Neural cell (in vitro differentiated cells): Measurements from ENCODE around the gene SPDYE1. TPM values are rescaled to one million over a fixed set of nuclear protein-coding genes. Genes with fewer than 3 reads are reported as not detected.
A peak's percentile ranks its signal among the peaks of the same experiment; 100 is the strongest.
"Not testable (repeated sequence)": the region's sequence is repeated elsewhere in the genome, so short reads cannot be mapped to it uniquely, and the experiment has no call there.

Experiments used
- H2AFZ ChIP-seq: fragments of 200-600, 300-800 bp; sonication (generic), shearing (Covaris generic); 2 replicates; pipeline ENCODE4 v1.6.0; 2014; ENCODE audit warnings: low read depth, mild to moderate bottlenecking, antibody characterized with exemption, low read length, moderate library complexity
- H3F3A ChIP-seq: fragments of 200-600 bp; shearing (Covaris generic); 2 replicates; pipeline ENCODE4 v1.6.1; 2016; ENCODE audit warnings: mild to moderate bottlenecking, moderate library complexity, mixed read lengths, antibody characterized with exemption, low read length; ENCODE audit not compliant: insufficient read depth, poor library complexity, severe bottlenecking
- H3K27ac ChIP-seq: fragments of 200-600, 300-800 bp; sonication (generic), shearing (Covaris generic); 2 replicates; pipeline ENCODE4 v1.5.1; 2014; ENCODE audit warnings: mild to moderate bottlenecking, low read length, moderate library complexity
- H3K27me3 ChIP-seq: fragments of 300-800, 200-600 bp; sonication (generic), shearing (Covaris generic); 2 replicates; pipeline ENCODE4 v1.6.0; 2014; ENCODE audit warnings: mild to moderate bottlenecking, low read depth, low read length, moderate library complexity; ENCODE audit not compliant: insufficient read depth
- H3K36me3 ChIP-seq: fragments of 300-800, 200-600 bp; sonication (generic), shearing (Covaris generic); 2 replicates; pipeline ENCODE4 v1.5.1; 2014; ENCODE audit warnings: mild to moderate bottlenecking, antibody characterized with exemption, low read length, moderate library complexity; ENCODE audit not compliant: insufficient read depth
- H3K4me2 ChIP-seq: fragments of 300-800, 200-600 bp; sonication (generic), shearing (Covaris generic); 2 replicates; pipeline ENCODE4 v1.6.0; 2014; ENCODE audit warnings: mild to moderate bottlenecking, low read length
- H3K4me3 ChIP-seq: fragments of 300-800, 200-600 bp; sonication (generic), shearing (Covaris generic); 2 replicates; pipeline ENCODE4 v1.5.1; 2014; ENCODE audit warnings: mild to moderate bottlenecking, low read length, moderate library complexity
- H3K79me2 ChIP-seq: fragments of 200-600 bp; shearing (Covaris generic); replicated peaks from 2 replicates; pipeline ENCODE4 v1.6.0; 2014; ENCODE audit warnings: mild to moderate bottlenecking, low read length, moderate library complexity; ENCODE audit not compliant: insufficient read depth
- H3K9ac ChIP-seq: fragments of 300-800, 200-600 bp; sonication (generic), shearing (Covaris generic); 2 replicates; pipeline ENCODE4 v1.6.1; 2016; ENCODE audit warnings: mild to moderate bottlenecking, low read length, mixed read lengths
- H3K9me2 ChIP-seq: fragments of 200-600 bp; shearing (Covaris generic); 2 replicates; pipeline ENCODE4 v1.6.1; 2016; ENCODE audit warnings: mild to moderate bottlenecking, low read length, mixed read lengths; ENCODE audit not compliant: insufficient read depth
- H3K9me3 ChIP-seq: fragments of 200-600, 300-800 bp; sonication (generic), shearing (Covaris generic); 2 replicates; pipeline ENCODE4 v1.6.1; 2016; ENCODE audit warnings: mild to moderate bottlenecking, mixed run types, low read length, moderate library complexity, mixed read lengths
- H4K20me1 ChIP-seq: fragments of 200-600 bp; shearing (Covaris generic); 2 replicates; pipeline ENCODE4 v1.6.1; 2016; ENCODE audit warnings: mild to moderate bottlenecking, mixed run types; ENCODE audit not compliant: insufficient read depth
- EP300 ChIP-seq: fragments of 450-650 bp; conservative IDR thresholded peaks from 2 replicates; pipeline ENCODE4 v1.6.1; 2014; ENCODE audit warnings: antibody characterized with exemption, mild to moderate bottlenecking, moderate library complexity; ENCODE audit not compliant: poor library complexity, severe bottlenecking
- MXI1 ChIP-seq: fragments of 450-650 bp; conservative IDR thresholded peaks from 2 replicates; pipeline ENCODE4 v1.6.1; 2014; ENCODE audit warnings: antibody characterized with exemption, mild to moderate bottlenecking; ENCODE audit not compliant: poor library complexity, severe bottlenecking
- POLR2AphosphoS5 ChIP-seq: IDR thresholded peaks from 2 replicates; pipeline ENCODE4 v1.6.1; 2012
- SMC3 ChIP-seq: fragments of 450-650 bp; conservative IDR thresholded peaks from 2 replicates; pipeline ENCODE4 v1.6.1; 2014; ENCODE audit warnings: antibody characterized with exemption, mild to moderate bottlenecking, moderate library complexity; ENCODE audit not compliant: poor library complexity
- TAF1 ChIP-seq: IDR thresholded peaks from 2 replicates; pipeline ENCODE4 v1.6.1; 2012; ENCODE audit warnings: low read depth
- polyA plus RNA-seq: library from polyadenylated mRNA; depleted of rRNA; stranded (reverse); fragments of >200 nt; gene quantifications from 2 replicates; pipeline ENCODE4 v1.2.3, GENCODE V29; 2014
- TF ChIP-seq, protein P1 (sequence below): IDR thresholded peaks from 2 replicates; pipeline ENCODE4 v1.6.1; 2012; ENCODE audit warnings: borderline replicate concordance
- TF ChIP-seq, protein P2 (sequence below): fragments of 450-650 bp; IDR thresholded peaks from 2 replicates; pipeline ENCODE4 v1.5.1; 2014; ENCODE audit warnings: antibody characterized with exemption, mild to moderate bottlenecking, moderate library complexity; ENCODE audit not compliant: poor library complexity, severe bottlenecking

Gene SPDYE1
- polyA plus RNA-seq, 1 donor from 2014 or later = not detected

DNA sequence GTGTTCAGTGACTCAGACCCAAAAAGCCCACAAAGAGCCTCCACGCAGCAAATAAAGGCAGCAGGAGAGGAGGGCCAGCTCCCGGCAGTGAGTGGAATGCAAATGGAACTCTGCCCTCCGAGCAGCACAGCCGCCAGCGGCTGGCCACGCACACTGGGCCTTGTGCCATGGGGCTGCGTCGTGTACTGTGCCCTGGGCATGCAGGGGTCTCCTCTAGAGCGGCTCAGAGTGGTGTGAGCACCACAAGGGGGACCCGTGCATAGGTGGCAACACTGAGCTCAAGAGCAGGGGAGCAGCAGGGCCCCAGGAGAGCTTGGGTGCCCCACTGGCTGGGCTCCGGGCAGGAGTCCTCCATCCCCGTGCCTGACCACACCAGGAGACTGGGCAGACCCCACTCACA is 17.4 kb downstream of the SPDYE1 start:
- not testable (repeated sequence) for H3F3A ChIP-seq, H3K79me2 ChIP-seq, H3K9ac ChIP-seq, H3K27ac ChIP-seq, H4K20me1 ChIP-seq, H3K4me2 ChIP-seq, H3K9me2 ChIP-seq, H3K36me3 ChIP-seq, H3K4me3 ChIP-seq, H3K27me3 ChIP-seq, H2AFZ ChIP-seq, H3K9me3 ChIP-seq

DNA sequence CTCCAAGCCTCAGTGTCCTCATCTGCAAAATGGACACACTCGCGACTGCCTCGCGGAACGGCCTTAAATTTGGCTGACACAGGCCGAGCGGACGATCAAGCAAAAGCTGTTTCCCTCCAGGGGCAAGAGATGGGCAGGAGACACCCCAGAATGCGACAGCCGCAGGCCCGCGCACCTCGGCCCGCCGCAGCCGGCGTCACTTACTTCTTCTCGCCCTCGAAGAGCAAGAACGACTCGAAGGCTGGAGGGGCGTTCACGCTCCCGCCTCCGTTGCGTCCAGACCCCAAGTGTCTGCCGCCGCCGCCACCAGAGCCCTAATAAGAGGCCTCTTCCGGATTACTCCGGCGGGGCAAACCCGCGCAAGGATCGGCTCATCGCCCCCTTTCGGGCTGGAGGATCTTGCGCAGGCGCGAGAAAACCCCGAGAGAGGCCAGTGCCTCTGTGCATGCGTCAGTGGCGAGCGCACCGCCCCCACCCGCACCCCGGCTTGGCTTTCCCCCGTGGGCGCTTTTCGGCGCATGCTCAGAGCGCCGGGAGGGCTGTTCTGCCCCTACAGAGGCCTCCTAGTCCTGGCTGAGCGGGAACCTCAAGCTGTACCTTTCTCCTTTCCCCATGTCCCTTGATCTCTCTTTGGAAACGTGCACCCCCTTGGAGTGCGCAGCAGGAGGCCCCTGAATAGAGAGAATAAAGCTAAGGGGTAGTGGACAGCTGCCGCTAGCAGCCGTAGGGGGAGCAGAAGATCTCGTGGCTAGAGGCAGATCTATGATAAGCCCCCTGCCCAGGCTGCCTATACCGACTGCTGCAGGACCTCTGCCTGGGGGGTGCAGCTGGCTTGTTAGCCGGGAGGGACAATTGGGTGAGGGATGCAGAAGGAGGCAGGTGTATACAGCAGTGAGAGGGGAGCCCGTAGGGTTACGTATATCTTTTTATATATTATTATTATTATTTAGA is 21.4 kb downstream of the SPDYE1 start:
- peak overlapping the region; percentile 72 for H3K9ac ChIP-seq
- not testable (repeated sequence) for H3K4me2 ChIP-seq, H3K27me3 ChIP-seq, H4K20me1 ChIP-seq, H3K79me2 ChIP-seq, H3K9me3 ChIP-seq, H3K9me2 ChIP-seq, H3F3A ChIP-seq, H3K36me3 ChIP-seq
- H3K4me3 ChIP-seq = peak overlapping the region; percentile 67
- TF ChIP-seq, protein P1, sequence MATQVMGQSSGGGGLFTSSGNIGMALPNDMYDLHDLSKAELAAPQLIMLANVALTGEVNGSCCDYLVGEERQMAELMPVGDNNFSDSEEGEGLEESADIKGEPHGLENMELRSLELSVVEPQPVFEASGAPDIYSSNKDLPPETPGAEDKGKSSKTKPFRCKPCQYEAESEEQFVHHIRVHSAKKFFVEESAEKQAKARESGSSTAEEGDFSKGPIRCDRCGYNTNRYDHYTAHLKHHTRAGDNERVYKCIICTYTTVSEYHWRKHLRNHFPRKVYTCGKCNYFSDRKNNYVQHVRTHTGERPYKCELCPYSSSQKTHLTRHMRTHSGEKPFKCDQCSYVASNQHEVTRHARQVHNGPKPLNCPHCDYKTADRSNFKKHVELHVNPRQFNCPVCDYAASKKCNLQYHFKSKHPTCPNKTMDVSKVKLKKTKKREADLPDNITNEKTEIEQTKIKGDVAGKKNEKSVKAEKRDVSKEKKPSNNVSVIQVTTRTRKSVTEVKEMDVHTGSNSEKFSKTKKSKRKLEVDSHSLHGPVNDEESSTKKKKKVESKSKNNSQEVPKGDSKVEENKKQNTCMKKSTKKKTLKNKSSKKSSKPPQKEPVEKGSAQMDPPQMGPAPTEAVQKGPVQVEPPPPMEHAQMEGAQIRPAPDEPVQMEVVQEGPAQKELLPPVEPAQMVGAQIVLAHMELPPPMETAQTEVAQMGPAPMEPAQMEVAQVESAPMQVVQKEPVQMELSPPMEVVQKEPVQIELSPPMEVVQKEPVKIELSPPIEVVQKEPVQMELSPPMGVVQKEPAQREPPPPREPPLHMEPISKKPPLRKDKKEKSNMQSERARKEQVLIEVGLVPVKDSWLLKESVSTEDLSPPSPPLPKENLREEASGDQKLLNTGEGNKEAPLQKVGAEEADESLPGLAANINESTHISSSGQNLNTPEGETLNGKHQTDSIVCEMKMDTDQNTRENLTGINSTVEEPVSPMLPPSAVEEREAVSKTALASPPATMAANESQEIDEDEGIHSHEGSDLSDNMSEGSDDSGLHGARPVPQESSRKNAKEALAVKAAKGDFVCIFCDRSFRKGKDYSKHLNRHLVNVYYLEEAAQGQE = peak; percentile 70
- TF ChIP-seq SMC3 (peak; percentile 59), MXI1 (peak; percentile 78), TAF1 (peak; percentile 36), POLR2AphosphoS5 (peak; percentile 74), EP300 (peak; percentile 47)
- TF ChIP-seq, protein P2, sequence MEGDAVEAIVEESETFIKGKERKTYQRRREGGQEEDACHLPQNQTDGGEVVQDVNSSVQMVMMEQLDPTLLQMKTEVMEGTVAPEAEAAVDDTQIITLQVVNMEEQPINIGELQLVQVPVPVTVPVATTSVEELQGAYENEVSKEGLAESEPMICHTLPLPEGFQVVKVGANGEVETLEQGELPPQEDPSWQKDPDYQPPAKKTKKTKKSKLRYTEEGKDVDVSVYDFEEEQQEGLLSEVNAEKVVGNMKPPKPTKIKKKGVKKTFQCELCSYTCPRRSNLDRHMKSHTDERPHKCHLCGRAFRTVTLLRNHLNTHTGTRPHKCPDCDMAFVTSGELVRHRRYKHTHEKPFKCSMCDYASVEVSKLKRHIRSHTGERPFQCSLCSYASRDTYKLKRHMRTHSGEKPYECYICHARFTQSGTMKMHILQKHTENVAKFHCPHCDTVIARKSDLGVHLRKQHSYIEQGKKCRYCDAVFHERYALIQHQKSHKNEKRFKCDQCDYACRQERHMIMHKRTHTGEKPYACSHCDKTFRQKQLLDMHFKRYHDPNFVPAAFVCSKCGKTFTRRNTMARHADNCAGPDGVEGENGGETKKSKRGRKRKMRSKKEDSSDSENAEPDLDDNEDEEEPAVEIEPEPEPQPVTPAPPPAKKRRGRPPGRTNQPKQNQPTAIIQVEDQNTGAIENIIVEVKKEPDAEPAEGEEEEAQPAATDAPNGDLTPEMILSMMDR = peak; percentile 97
- peak overlapping the region; percentile 21 for H2AFZ ChIP-seq
- H3K27ac ChIP-seq = peak overlapping the region; percentile 77

DNA sequence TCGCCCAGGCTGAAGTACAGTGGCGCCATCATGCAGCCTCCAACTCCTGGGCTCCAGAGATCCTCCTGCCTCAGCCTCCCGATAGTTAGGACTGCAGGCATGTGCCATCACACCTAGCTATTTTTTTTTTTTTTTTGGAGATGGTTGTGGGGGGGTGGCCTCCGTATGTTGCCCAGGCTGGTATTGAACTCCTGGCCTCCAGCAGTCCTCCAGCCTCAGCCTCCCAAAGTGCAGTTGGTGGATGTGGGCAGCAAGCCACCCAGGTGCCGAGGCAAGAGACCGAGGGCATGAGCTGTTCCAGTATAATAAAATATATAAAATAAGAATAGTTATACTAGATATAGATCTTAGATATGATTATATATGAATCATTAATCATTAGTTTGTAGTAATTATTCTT is 22.1 kb downstream of the SPDYE1 start:
- not testable (repeated sequence) for H4K20me1 ChIP-seq, H3K27me3 ChIP-seq, H3K4me3 ChIP-seq, H3K9me2 ChIP-seq, H2AFZ ChIP-seq, H3K79me2 ChIP-seq, H3F3A ChIP-seq, H3K9me3 ChIP-seq, H3K36me3 ChIP-seq, H3K9ac ChIP-seq, H3K4me2 ChIP-seq
- peak overlapping the region; percentile 77 for H3K27ac ChIP-seq

DNA sequence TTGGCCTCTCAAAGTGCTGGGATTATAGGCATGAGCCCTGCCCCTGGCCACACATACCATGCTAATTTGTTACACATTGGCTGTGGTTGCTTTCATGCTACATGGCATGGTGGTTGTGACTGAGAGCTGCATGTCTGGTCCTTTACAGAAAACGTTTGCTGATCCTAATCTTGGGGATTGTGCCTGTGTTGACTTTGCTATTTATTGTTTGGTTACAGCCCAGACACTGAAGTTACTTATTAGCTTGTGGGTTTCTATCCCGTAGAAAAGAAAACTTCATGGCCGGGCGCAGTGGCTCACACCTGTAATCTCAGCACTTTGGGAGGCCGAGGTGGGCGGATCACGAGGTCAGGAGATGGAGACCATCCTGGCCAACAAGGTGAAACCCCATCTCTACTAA is 24.4 kb downstream of the SPDYE1 start:
- H3K27me3 ChIP-seq, H3K4me2 ChIP-seq, H3K9me3 ChIP-seq, H4K20me1 ChIP-seq, H3K79me2 ChIP-seq, H3K9ac ChIP-seq, H3K9me2 ChIP-seq, H2AFZ ChIP-seq, H3K4me3 ChIP-seq, H3F3A ChIP-seq, H3K27ac ChIP-seq, H3K36me3 ChIP-seq: not testable (repeated sequence)

DNA sequence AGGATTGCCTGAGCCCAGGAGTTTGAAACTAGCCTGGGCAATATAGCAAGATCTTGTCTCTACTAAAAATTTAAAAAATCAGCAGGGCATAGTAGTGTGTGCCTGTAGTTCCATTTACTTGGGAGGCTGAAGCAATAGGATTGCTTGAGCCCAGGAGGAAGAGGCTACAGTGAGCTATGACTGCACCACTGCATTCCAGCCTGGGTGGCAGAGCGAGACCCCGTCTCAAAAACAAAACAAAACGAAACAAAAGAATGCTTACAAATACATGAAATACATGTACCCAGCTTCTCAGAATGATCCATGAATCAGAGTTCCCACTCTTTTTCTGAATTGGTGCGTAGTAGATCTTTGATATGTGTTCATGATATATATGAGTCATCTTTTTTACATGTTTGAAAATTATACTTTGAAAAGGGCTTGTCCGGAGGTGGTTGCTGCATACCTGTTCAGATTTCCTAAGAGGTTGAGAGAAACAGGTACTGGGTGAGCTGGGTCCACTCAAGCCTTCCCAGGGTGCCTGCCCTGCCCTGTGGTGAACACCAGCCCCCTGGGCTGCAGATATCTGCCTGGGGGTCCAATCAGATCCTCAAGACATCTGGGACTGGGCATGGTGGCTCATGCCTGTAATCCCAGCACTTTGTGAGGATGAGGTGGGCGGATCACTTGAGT is 25.2 kb downstream of the SPDYE1 start:
- not testable (repeated sequence) for H3K9me3 ChIP-seq, H3K4me2 ChIP-seq, H4K20me1 ChIP-seq, H3K36me3 ChIP-seq, H3K4me3 ChIP-seq, H3K9ac ChIP-seq, H3K9me2 ChIP-seq, H3F3A ChIP-seq, H3K27ac ChIP-seq, H3K79me2 ChIP-seq, H2AFZ ChIP-seq, H3K27me3 ChIP-seq
